GM12865 (cell line): Measurements from ENCODE around the gene CC2D1B.

Experiments
- DNase-seq: peaks from one replicate; pipeline ENCODE4 v3.0.0; 2010; ENCODE audit warnings: low read depth
- H3K4me3 ChIP-seq: 2 replicates; pipeline ENCODE4 v1.5.1; 2011; ENCODE audit warnings: mild to moderate bottlenecking, low read depth, low read length, control low read depth
- CTCF ChIP-seq: IDR thresholded peaks from 2 replicates; pipeline ENCODE4 v1.5.1; 2011; ENCODE audit warnings: low read length, control low read depth, low read depth, inconsistent platforms; ENCODE audit not compliant: insufficient read depth; ENCODE audit errors: missing control alignments

The CC2D1B gene

GRCh38 chr1:52306227-52307006 lies 59.6 kb downstream of the CC2D1B start:
- H3K4me3 ChIP-seq = no peak overlapping the region
- no peak for DNase-seq
- TF ChIP-seq CTCF = no peak

GRCh38 chr1:52305417-52306226 lies 60.4 kb downstream of the CC2D1B start:
- DNase-seq = no peak
- H3K4me3 ChIP-seq = no peak overlapping the region
- no peak for TF ChIP-seq CTCF
